Mesenchymal stem cell (in vitro differentiated cells and primary cell): Measurements from ENCODE around the gene MCF2L2. TPM values are rescaled to one million over a fixed set of nuclear protein-coding genes. Genes with fewer than 3 reads are reported as not detected.

Source experiments
- DNase-seq: peaks from one replicate; pipeline ENCODE4 v3.0.0-alpha.2; 2013
- H2AFZ ChIP-seq: one replicate; pipeline ENCODE4 v1.6.1; 2013; ENCODE audit warnings: low read depth, mild to moderate bottlenecking, control low read depth, inconsistent platforms, low read length, moderate library complexity
- H2AK5ac ChIP-seq: 2 replicates; pipeline ENCODE4 v1.6.1; 2013; ENCODE audit warnings: low read length, moderate library complexity, mild to moderate bottlenecking, inconsistent platforms; ENCODE audit not compliant: severe bottlenecking
- H2BK120ac ChIP-seq: one replicate; pipeline ENCODE4 v1.6.1; 2013; ENCODE audit warnings: low read depth, mild to moderate bottlenecking, inconsistent platforms, low read length, moderate library complexity
- H2BK12ac ChIP-seq, 2 experiments: one replicate each; pipeline ENCODE4 v1.6.1; 2013; ENCODE audit warnings: inconsistent platforms in 2 of 2, low read length in 2 of 2, mild to moderate bottlenecking in 2 of 2, moderate library complexity in 2 of 2, control low read depth in 1 of 2
- H2BK15ac ChIP-seq: one replicate; pipeline ENCODE4 v1.6.1; 2013; ENCODE audit warnings: mild to moderate bottlenecking, low read depth, inconsistent platforms; ENCODE audit not compliant: poor library complexity, severe bottlenecking
- H2BK5ac ChIP-seq: 2 replicates; pipeline ENCODE4 v1.6.1; 2013; ENCODE audit warnings: low read depth, mild to moderate bottlenecking, low read length, control low read depth, inconsistent platforms; ENCODE audit not compliant: poor library complexity, severe bottlenecking
- H3K14ac ChIP-seq, 2 experiments: one replicate each; pipeline ENCODE4 v1.6.1; 2013; ENCODE audit warnings: inconsistent platforms in 2 of 2, low read length in 2 of 2, control low read depth in 1 of 2, mild to moderate bottlenecking in 1 of 2, moderate library complexity in 1 of 2
- H3K18ac ChIP-seq, 2 experiments: one replicate each; pipeline ENCODE4 v1.6.1; 2013; ENCODE audit warnings: inconsistent platforms in 2 of 2, low read length in 2 of 2, control low read depth in 1 of 2, low read depth in 1 of 2, mild to moderate bottlenecking in 1 of 2
- H3K23ac ChIP-seq, 2 experiments: one replicate each; pipeline ENCODE4 v1.6.1; 2013; ENCODE audit warnings: inconsistent platforms in 2 of 2, low read length in 2 of 2, mild to moderate bottlenecking in 2 of 2, moderate library complexity in 2 of 2, control low read depth in 1 of 2
- H3K27ac ChIP-seq: 2 replicates; pipeline ENCODE4 v1.5.1; 2013; ENCODE audit warnings: mild to moderate bottlenecking, moderate library complexity, low read length, control low read depth, inconsistent platforms; ENCODE audit not compliant: poor library complexity, severe bottlenecking
- H3K27me3 ChIP-seq, 2 experiments: 2 replicates each; pipeline versions ENCODE4 v1.6.1 to v1.7.0; 2013; ENCODE audit warnings: low read length in 2 of 2, mild to moderate bottlenecking in 2 of 2, moderate library complexity in 2 of 2, control low read depth in 1 of 2, inconsistent platforms in 1 of 2; ENCODE audit not compliant: control insufficient read depth in 1 of 2, insufficient read depth in 1 of 2
- H3K36me3 ChIP-seq, 2 experiments: 2 replicates each; pipeline versions ENCODE4 v1.6.1 to v1.7.0; 2013; ENCODE audit warnings: low read length in 2 of 2, control low read depth in 1 of 2, inconsistent platforms in 1 of 2, low read depth in 1 of 2, mild to moderate bottlenecking in 1 of 2; ENCODE audit not compliant: insufficient read depth in 2 of 2, control insufficient read depth in 1 of 2
- H3K4ac ChIP-seq, 2 experiments: one replicate each; pipeline ENCODE4 v1.6.1; 2013; ENCODE audit warnings: inconsistent platforms in 2 of 2, low read length in 2 of 2, mild to moderate bottlenecking in 2 of 2, moderate library complexity in 2 of 2, control low read depth in 1 of 2, low read depth in 1 of 2
- H3K4me1 ChIP-seq: 2 replicates; pipeline ENCODE4 v1.6.1; 2013; ENCODE audit warnings: low read depth, low read length, control low read depth; ENCODE audit not compliant: control insufficient read depth, insufficient read depth
- H3K4me2 ChIP-seq: 2 replicates; pipeline ENCODE4 v1.6.1; 2013; ENCODE audit warnings: low read length, mild to moderate bottlenecking, inconsistent platforms; ENCODE audit not compliant: poor library complexity, severe bottlenecking
- H3K4me3 ChIP-seq, 2 experiments: 2 replicates each; pipeline versions ENCODE4 v1.5.1 to v1.7.0; 2013; ENCODE audit warnings: low read length in 2 of 2, mild to moderate bottlenecking in 2 of 2, control low read depth in 1 of 2, low read depth in 1 of 2; ENCODE audit not compliant: insufficient read depth in 1 of 2
- H3K79me1 ChIP-seq: replicated peaks from 2 replicates; pipeline ENCODE4 v1.6.1; 2013; ENCODE audit warnings: mild to moderate bottlenecking, control low read depth, low read length, inconsistent platforms; ENCODE audit not compliant: poor library complexity, severe bottlenecking
- H3K9ac ChIP-seq: 2 replicates; pipeline ENCODE4 v1.7.0; 2013; ENCODE audit warnings: mild to moderate bottlenecking, low read length, moderate library complexity
- H3K9me3 ChIP-seq: 2 replicates; pipeline ENCODE4 v1.7.0; 2013; ENCODE audit warnings: mild to moderate bottlenecking, low read length; ENCODE audit not compliant: control insufficient read depth
- H4K8ac ChIP-seq: one replicate; pipeline ENCODE4 v1.6.1; 2013; ENCODE audit warnings: inconsistent platforms, mild to moderate bottlenecking, low read length, moderate library complexity
- H4K91ac ChIP-seq: one replicate; pipeline ENCODE4 v1.6.1; 2013; ENCODE audit warnings: mild to moderate bottlenecking, low read length, inconsistent platforms
- WGBS: methylation state at CpG from one replicate; pipeline ENCODE4 v1.1.7; 2013; ENCODE audit warnings: mixed read lengths; 5-methylcytosine and 5-hydroxymethylcytosine counted together
- small RNA-seq: library from polyadenylated mRNA; stranded (forward); fragments of <200 nt; extraction: miRNeasy Mini kit (QIAGEN cat#:217004); gene quantifications from one replicate; pipeline ENCODE3, GENCODE V24; 2013; ENCODE audit warnings: low read depth

MCF2L2 gene

DNA sequence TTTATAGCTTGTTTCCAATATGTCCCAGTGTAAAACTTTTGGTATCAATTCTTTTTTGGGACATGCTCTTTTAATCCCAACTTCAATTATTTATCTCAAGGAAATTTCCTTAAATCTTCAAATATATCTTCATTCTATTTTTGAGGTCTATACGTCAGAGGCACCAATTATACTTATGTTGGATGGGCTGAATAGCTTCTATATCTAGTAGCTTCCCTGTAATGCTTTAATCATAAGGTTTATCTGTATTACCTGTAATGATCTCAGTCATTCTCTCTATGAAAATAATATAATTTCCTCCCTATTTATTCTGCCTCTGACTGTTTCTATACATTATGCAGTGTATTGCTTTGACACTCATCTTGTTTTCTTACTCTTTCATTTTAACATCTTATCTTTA lies 299.2 kb downstream of the MCF2L2 start:
- Histone ChIP-seq H4K91ac (no peak overlapping the region), H3K9ac (no peak overlapping the region), H3K23ac (no peak overlapping the region), H2BK12ac (no peak overlapping the region), H3K36me3 (no peaks in the 10 kb centered on the region), H2AK5ac (no peak overlapping the region), H2BK15ac (no peak overlapping the region), H3K79me1 (no peaks in the 10 kb centered on the region), H3K4me2 (no peak overlapping the region), H3K4ac (no peak overlapping the region), H3K4me1 (no peaks in the 10 kb centered on the region), H3K14ac (no peak overlapping the region), H4K8ac (no peak overlapping the region), H3K18ac (no peak overlapping the region), H3K27me3 (peaks cover 9 to 21% of the 10 kb centered on the region in 2 experiments), H3K9me3 (peaks cover 7% of the 10 kb centered on the region), H2AFZ (no peak overlapping the region), H3K27ac (no peak overlapping the region), H2BK120ac (no peak overlapping the region), H3K4me3 (no peak overlapping the region), H2BK5ac (no peak overlapping the region)
- no CpG with 5 or more reads among the region's 1 CpG for WGBS
- DNase-seq = peak; percentile 18

DNA sequence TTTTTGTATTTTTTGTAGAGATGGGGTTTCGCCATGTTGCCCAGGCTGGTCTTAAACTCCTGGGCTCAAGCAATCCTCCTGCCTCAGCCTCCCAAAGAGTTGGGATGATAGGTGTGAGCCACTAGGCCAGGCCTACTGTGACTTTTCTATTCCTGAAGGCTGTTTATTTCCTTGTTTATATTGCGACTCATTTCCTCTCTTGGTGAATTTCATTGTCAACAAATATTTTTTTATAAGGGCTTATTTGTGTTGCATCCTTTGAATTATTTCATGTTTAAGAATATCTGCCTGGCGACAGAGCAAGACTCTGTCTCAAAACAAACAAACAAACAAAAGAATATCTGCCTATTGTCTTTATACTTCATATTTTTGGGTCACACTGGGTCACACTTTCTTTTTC lies 299.7 kb downstream of the MCF2L2 start:
- H2BK12ac ChIP-seq = no peak overlapping the region

More for the DNA sequence above, 299.7 kb downstream of the MCF2L2 start:
- Histone ChIP-seq H3K4me3 (no peak overlapping the region), H3K18ac (no peak overlapping the region), H3K4ac (no peak overlapping the region), H2BK15ac (no peak overlapping the region), H3K27me3 (peaks cover 5 to 16% of the 10 kb centered on the region in 2 experiments), H3K9ac (no peak overlapping the region), H3K27ac (no peak overlapping the region), H4K8ac (no peak overlapping the region), H2AK5ac (no peak overlapping the region), H4K91ac (no peak overlapping the region), H3K4me1 (no peaks in the 10 kb centered on the region), H2BK5ac (no peak overlapping the region), H3K36me3 (no peaks in the 10 kb centered on the region), H2AFZ (no peak overlapping the region), H3K23ac (no peak overlapping the region), H2BK120ac (no peak overlapping the region), H3K4me2 (no peak overlapping the region), H3K9me3 (peaks cover 7% of the 10 kb centered on the region), H3K14ac (no peak overlapping the region), H3K79me1 (no peaks in the 10 kb centered on the region)
- no peak for DNase-seq
- 86% methylated on average over 1 of the region's 3 CpGs for WGBS

Small RNAs within 50 kb of the gene (small RNA-seq; reads per million reads assigned to genes)
- gene RF00092 = not detected
- not detected for gene RF00394
- not detected for gene RF01241
- not detected for gene RNA5SP151
- gene SNORA63D = 39.4 reads per million, percentile 90 among the genes with 10 or more reads in this experiment
